Neural cell (in vitro differentiated cells): Measurements from ENCODE around the gene FBLIM1. TPM values are rescaled to one million over a fixed set of nuclear protein-coding genes. Genes with fewer than 3 reads are reported as not detected.

ENCODE experiments used
- H2AFZ ChIP-seq: fragments of 200-600, 300-800 bp; sonication (generic), shearing (Covaris generic); 2 replicates; pipeline ENCODE4 v1.6.0; 2014; ENCODE audit warnings: low read depth, mild to moderate bottlenecking, antibody characterized with exemption, low read length, moderate library complexity
- H3F3A ChIP-seq: fragments of 200-600 bp; shearing (Covaris generic); 2 replicates; pipeline ENCODE4 v1.6.1; 2016; ENCODE audit warnings: mild to moderate bottlenecking, moderate library complexity, mixed read lengths, antibody characterized with exemption, low read length; ENCODE audit not compliant: insufficient read depth, poor library complexity, severe bottlenecking
- H3K27ac ChIP-seq: fragments of 200-600, 300-800 bp; sonication (generic), shearing (Covaris generic); 2 replicates; pipeline ENCODE4 v1.5.1; 2014; ENCODE audit warnings: mild to moderate bottlenecking, low read length, moderate library complexity
- H3K27me3 ChIP-seq: fragments of 300-800, 200-600 bp; sonication (generic), shearing (Covaris generic); 2 replicates; pipeline ENCODE4 v1.6.0; 2014; ENCODE audit warnings: mild to moderate bottlenecking, low read depth, low read length, moderate library complexity; ENCODE audit not compliant: insufficient read depth
- H3K36me3 ChIP-seq: fragments of 300-800, 200-600 bp; sonication (generic), shearing (Covaris generic); 2 replicates; pipeline ENCODE4 v1.5.1; 2014; ENCODE audit warnings: mild to moderate bottlenecking, antibody characterized with exemption, low read length, moderate library complexity; ENCODE audit not compliant: insufficient read depth
- H3K4me2 ChIP-seq: fragments of 300-800, 200-600 bp; sonication (generic), shearing (Covaris generic); 2 replicates; pipeline ENCODE4 v1.6.0; 2014; ENCODE audit warnings: mild to moderate bottlenecking, low read length
- H3K4me3 ChIP-seq: fragments of 300-800, 200-600 bp; sonication (generic), shearing (Covaris generic); 2 replicates; pipeline ENCODE4 v1.5.1; 2014; ENCODE audit warnings: mild to moderate bottlenecking, low read length, moderate library complexity
- H3K79me2 ChIP-seq: fragments of 200-600 bp; shearing (Covaris generic); replicated peaks from 2 replicates; pipeline ENCODE4 v1.6.0; 2014; ENCODE audit warnings: mild to moderate bottlenecking, low read length, moderate library complexity; ENCODE audit not compliant: insufficient read depth
- H3K9ac ChIP-seq: fragments of 300-800, 200-600 bp; sonication (generic), shearing (Covaris generic); 2 replicates; pipeline ENCODE4 v1.6.1; 2016; ENCODE audit warnings: mild to moderate bottlenecking, low read length, mixed read lengths
- H3K9me2 ChIP-seq: fragments of 200-600 bp; shearing (Covaris generic); 2 replicates; pipeline ENCODE4 v1.6.1; 2016; ENCODE audit warnings: mild to moderate bottlenecking, low read length, mixed read lengths; ENCODE audit not compliant: insufficient read depth
- H3K9me3 ChIP-seq: fragments of 200-600, 300-800 bp; sonication (generic), shearing (Covaris generic); 2 replicates; pipeline ENCODE4 v1.6.1; 2016; ENCODE audit warnings: mild to moderate bottlenecking, mixed run types, low read length, moderate library complexity, mixed read lengths
- H4K20me1 ChIP-seq: fragments of 200-600 bp; shearing (Covaris generic); 2 replicates; pipeline ENCODE4 v1.6.1; 2016; ENCODE audit warnings: mild to moderate bottlenecking, mixed run types; ENCODE audit not compliant: insufficient read depth
- CTCF ChIP-seq: fragments of 450-650 bp; IDR thresholded peaks from 2 replicates; pipeline ENCODE4 v1.5.1; 2014; ENCODE audit warnings: antibody characterized with exemption, mild to moderate bottlenecking, moderate library complexity; ENCODE audit not compliant: poor library complexity, severe bottlenecking
- EP300 ChIP-seq: fragments of 450-650 bp; conservative IDR thresholded peaks from 2 replicates; pipeline ENCODE4 v1.6.1; 2014; ENCODE audit warnings: antibody characterized with exemption, mild to moderate bottlenecking, moderate library complexity; ENCODE audit not compliant: poor library complexity, severe bottlenecking
- EZH2 ChIP-seq: fragments of 200-600, 300-800 bp; shearing (Covaris generic), sonication (generic); IDR thresholded peaks from 2 replicates; pipeline ENCODE4 v1.6.1; 2014; ENCODE audit warnings: antibody characterized with exemption, low read length, borderline replicate concordance, mild to moderate bottlenecking; ENCODE audit not compliant: insufficient read depth, poor library complexity, severe bottlenecking
- MXI1 ChIP-seq: fragments of 450-650 bp; conservative IDR thresholded peaks from 2 replicates; pipeline ENCODE4 v1.6.1; 2014; ENCODE audit warnings: antibody characterized with exemption, mild to moderate bottlenecking; ENCODE audit not compliant: poor library complexity, severe bottlenecking
- POLR2AphosphoS5 ChIP-seq: IDR thresholded peaks from 2 replicates; pipeline ENCODE4 v1.6.1; 2012
- RAD21 ChIP-seq: fragments of 450-650 bp; conservative IDR thresholded peaks from 2 replicates; pipeline ENCODE4 v1.6.1; 2014; ENCODE audit warnings: antibody characterized with exemption, mild to moderate bottlenecking, moderate library complexity
- REST ChIP-seq: IDR thresholded peaks from 2 replicates; pipeline ENCODE4 v1.6.1; 2012; ENCODE audit warnings: borderline replicate concordance
- SMC3 ChIP-seq: fragments of 450-650 bp; conservative IDR thresholded peaks from 2 replicates; pipeline ENCODE4 v1.6.1; 2014; ENCODE audit warnings: antibody characterized with exemption, mild to moderate bottlenecking, moderate library complexity; ENCODE audit not compliant: poor library complexity
- TAF1 ChIP-seq: IDR thresholded peaks from 2 replicates; pipeline ENCODE4 v1.6.1; 2012; ENCODE audit warnings: low read depth
- polyA plus RNA-seq: library from polyadenylated mRNA; depleted of rRNA; stranded (reverse); fragments of >200 nt; gene quantifications from 2 replicates; pipeline ENCODE4 v1.2.3, GENCODE V29; 2014

FBLIM1 gene
- polyA plus RNA-seq, 1 donor from 2014 or later: 24.9 TPM

- no peak for TF ChIP-seq EZH2
- no peak for TF ChIP-seq POLR2AphosphoS5
Measured at GRCh38 chr1:15761366-15762128, 3.0 kb downstream of the FBLIM1 start (continued).

GRCh38 chr1:15762546-15762945, 4.0 kb downstream of the FBLIM1 start:
- H3K79me2 ChIP-seq: peaks cover 6% of the 10 kb centered on the region
- H3K9ac ChIP-seq: no peak overlapping the region
- H3K4me3 ChIP-seq: no peak overlapping the region
- no peak overlapping the region for H2AFZ ChIP-seq
- H4K20me1 ChIP-seq: no peaks in the 10 kb centered on the region
- H3K9me2 ChIP-seq: no peaks in the 10 kb centered on the region
- no peak overlapping the region for H3K4me2 ChIP-seq
- no peaks in the 10 kb centered on the region for H3K9me3 ChIP-seq
- no peak overlapping the region for H3K27ac ChIP-seq
- peaks cover 15% of the 10 kb centered on the region for H3K27me3 ChIP-seq
- H3F3A ChIP-seq: no peaks in the 10 kb centered on the region
- TF ChIP-seq CTCF: no peak
- TF ChIP-seq MXI1: no peak
- TF ChIP-seq REST: no peak
- TF ChIP-seq TAF1: no peak
- TF ChIP-seq SMC3: no peak
- no peaks in the 10 kb centered on the region for H3K36me3 ChIP-seq

GRCh38 chr1:15764269-15764764, 5.7 kb downstream of the FBLIM1 start:
- no peak overlapping the region for H2AFZ ChIP-seq
- no peaks in the 10 kb centered on the region for H4K20me1 ChIP-seq
- H3K27ac ChIP-seq: no peak overlapping the region
- peaks cover 2% of the 10 kb centered on the region for H3K79me2 ChIP-seq
- TF ChIP-seq REST (no peak), EZH2 (no peak), TAF1 (no peak), MXI1 (no peak), EP300 (no peak), POLR2AphosphoS5 (no peak), CTCF (no peak), RAD21 (no peak), SMC3 (no peak)
- no peak overlapping the region for H3K9ac ChIP-seq
- H3K4me3 ChIP-seq: no peak overlapping the region
- peaks cover 3% of the 10 kb centered on the region for H3K27me3 ChIP-seq
- H3K9me3 ChIP-seq: no peaks in the 10 kb centered on the region
- H3F3A ChIP-seq: no peaks in the 10 kb centered on the region
- H3K36me3 ChIP-seq: no peaks in the 10 kb centered on the region
- H3K4me2 ChIP-seq: no peak overlapping the region
- H3K9me2 ChIP-seq: no peaks in the 10 kb centered on the region
